ENCODE results near the gene ADARB2.

Gene ADARB2

GRCh38 chr10:1395481-1396296 lies 341.6 kb downstream of the ADARB2 start:
- TF ChIP-seq CTCF (conservative IDR thresholded peaks at IDR 0.05; ENCODE audit: low read depth): no peak
- CTCF ChIA-PET: interaction anchor here (0.5 kb wide), 1 partner anchor 8 kb away, joined by 3 read pairs; no protein-coding TSS in a partner anchor
- no peak overlapping the region for H3K27ac ChIP-seq
- no peak for DNase-seq (ENCODE audit: low spot score)
- POLR2A ChIA-PET (ENCODE audit: low non-redundant PET): no interaction called here

GRCh38 chr10:1395025-1395480 lies 342.3 kb downstream of the ADARB2 start:
- H3K27ac ChIP-seq: no peak overlapping the region
- CTCF ChIA-PET: interaction anchor here (0.5 kb wide), 1 partner anchor 8 kb away, joined by 3 read pairs; no protein-coding TSS in a partner anchor
- POLR2A ChIA-PET (ENCODE audit: low non-redundant PET): no interaction called here
- TF ChIP-seq CTCF (conservative IDR thresholded peaks at IDR 0.05; ENCODE audit: low read depth): no peak
- no peak for DNase-seq (ENCODE audit: low spot score)

- POLR2A ChIA-PET (ENCODE audit: low non-redundant PET): no interaction called here
- no peak for DNase-seq (ENCODE audit: low spot score)
- H3K27ac ChIP-seq: no peak overlapping the region
- TF ChIP-seq CTCF (conservative IDR thresholded peaks at IDR 0.05; ENCODE audit: low read depth): no peak
- CTCF ChIA-PET: interaction anchor here (0.6 kb wide), 2 partner anchors 12 to 60 kb away, joined by 3 to 6 read pairs; no protein-coding TSS in a partner anchor
These were observed 343.0 kb downstream of the ADARB2 start for GRCh38 chr10:1394155-1394912.

GRCh38 chr10:1393481-1393880 lies 343.8 kb downstream of the ADARB2 start:
- no peak overlapping the region for H3K27ac ChIP-seq
- ChIA-PET CTCF (interaction anchor here (0.5 to 0.6 kb wide), 3 partner anchors 11 to 1034 kb away, joined by 3 to 6 read pairs (median 4); no protein-coding TSS in a partner anchor), POLR2A (ENCODE audit: low non-redundant PET) (no interaction called here)
- DNase-seq (ENCODE audit: low spot score): no peak
- TF ChIP-seq CTCF (conservative IDR thresholded peaks at IDR 0.05; ENCODE audit: low read depth): no peak

GRCh38 chr10:1392127-1392526 lies 345.2 kb downstream of the ADARB2 start:
- no peak for TF ChIP-seq CTCF (conservative IDR thresholded peaks at IDR 0.05; ENCODE audit: low read depth)
- no peak for DNase-seq (ENCODE audit: low spot score)
- ChIA-PET POLR2A (ENCODE audit: low non-redundant PET) (no interaction called here), CTCF (no interaction called here)
- no peak overlapping the region for H3K27ac ChIP-seq

- no peak for DNase-seq (ENCODE audit: low spot score)
- ChIA-PET POLR2A (ENCODE audit: low non-redundant PET) (no interaction called here), CTCF (no interaction called here)
- TF ChIP-seq CTCF (conservative IDR thresholded peaks at IDR 0.05; ENCODE audit: low read depth): no peak
- H3K27ac ChIP-seq: no peak overlapping the region
These were observed 347.1 kb downstream of the ADARB2 start for GRCh38 chr10:1390200-1390599.
